Prostate gland (tissue), 2 donors: ENCODE measurements around the gene L1CAM.

Source experiments
- POLR2AphosphoS5 ChIP-seq: sonication (generic); formaldehyde crosslinking; IDR thresholded peaks from one replicate; pipeline ENCODE4 v1.6.1; 2017; ENCODE audit warnings: antibody characterized with exemption
- TF ChIP-seq, protein P1 (sequence below), 4 experiments: fragments of 200-600 bp in 2 of 4; fragments of 450-650 bp in 2 of 4; sonication (generic) in 2 of 4; IDR thresholded peaks; 1 replicate in 3 of 4; 2 replicates in 1 of 4; pipeline ENCODE4 v1.5.1; 2016 to 2019; ENCODE audit warnings: antibody characterized with exemption in 4 of 4, mild to moderate bottlenecking in 2 of 4, moderate library complexity in 2 of 4

GRCh38 chrX:153933748-153934147 is 47.8 kb upstream of the L1CAM start:
- TF ChIP-seq, protein P1, sequence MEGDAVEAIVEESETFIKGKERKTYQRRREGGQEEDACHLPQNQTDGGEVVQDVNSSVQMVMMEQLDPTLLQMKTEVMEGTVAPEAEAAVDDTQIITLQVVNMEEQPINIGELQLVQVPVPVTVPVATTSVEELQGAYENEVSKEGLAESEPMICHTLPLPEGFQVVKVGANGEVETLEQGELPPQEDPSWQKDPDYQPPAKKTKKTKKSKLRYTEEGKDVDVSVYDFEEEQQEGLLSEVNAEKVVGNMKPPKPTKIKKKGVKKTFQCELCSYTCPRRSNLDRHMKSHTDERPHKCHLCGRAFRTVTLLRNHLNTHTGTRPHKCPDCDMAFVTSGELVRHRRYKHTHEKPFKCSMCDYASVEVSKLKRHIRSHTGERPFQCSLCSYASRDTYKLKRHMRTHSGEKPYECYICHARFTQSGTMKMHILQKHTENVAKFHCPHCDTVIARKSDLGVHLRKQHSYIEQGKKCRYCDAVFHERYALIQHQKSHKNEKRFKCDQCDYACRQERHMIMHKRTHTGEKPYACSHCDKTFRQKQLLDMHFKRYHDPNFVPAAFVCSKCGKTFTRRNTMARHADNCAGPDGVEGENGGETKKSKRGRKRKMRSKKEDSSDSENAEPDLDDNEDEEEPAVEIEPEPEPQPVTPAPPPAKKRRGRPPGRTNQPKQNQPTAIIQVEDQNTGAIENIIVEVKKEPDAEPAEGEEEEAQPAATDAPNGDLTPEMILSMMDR (IDR thresholded peaks at IDR 0.05) = no peak
- no peak for TF ChIP-seq POLR2AphosphoS5
